BJ (cell line): ENCODE measurements around the gene CD96. TPM values are rescaled to one million over a fixed set of nuclear protein-coding genes. Genes with fewer than 3 reads are reported as not detected.

Source experiments
- CTCF ChIA-PET: fragments of 350-600 bp; formaldehyde crosslinking; extraction: SDS; loops from one replicate; lab custom pipeline; 2021; ENCODE audit warnings: antibody characterized with exemption, inconsistent platforms; lab: Yijun Ruan, JAX
- POLR2A ChIA-PET: fragments of 300-600 bp; sonication (Branson Sonifier 250); formaldehyde crosslinking; extraction: SDS; loops from one replicate; lab custom pipeline; 2021; ENCODE audit warnings: antibody characterized with exemption; lab: Charles Lee
- DNase-seq: peaks from one replicate; pipeline ENCODE4 v3.0.0-alpha.2; 2011; ENCODE audit warnings: low read depth
- H3K27me3 ChIP-seq: 2 replicates; pipeline ENCODE4 v1.6.0; 2011; ENCODE audit warnings: low read length; ENCODE audit not compliant: control insufficient read depth, insufficient read depth
- H3K36me3 ChIP-seq: 2 replicates; pipeline ENCODE4 v1.5.1; 2011; ENCODE audit warnings: low read length; ENCODE audit not compliant: control insufficient read depth, insufficient read depth
- H3K4me3 ChIP-seq: 2 replicates; pipeline ENCODE4 v1.5.1; 2011; ENCODE audit warnings: low read depth, mild to moderate bottlenecking, control low read depth, low read length
- polyA plus RNA-seq: library from polyadenylated mRNA; depleted of rRNA; stranded (reverse); fragments of >200 nt; gene quantifications from 2 replicates; pipeline ENCODE4 v1.2.3, GENCODE V29; 2011
- TF ChIP-seq, protein P1 (sequence below): IDR thresholded peaks from 2 replicates; pipeline ENCODE4 v1.5.1; 2011; ENCODE audit warnings: low read depth, mild to moderate bottlenecking, control low read depth, inconsistent platforms, low read length, moderate library complexity; ENCODE audit not compliant: insufficient read depth

CD96 gene
- polyA plus RNA-seq, 1 experiment = 0.06 TPM

DNA sequence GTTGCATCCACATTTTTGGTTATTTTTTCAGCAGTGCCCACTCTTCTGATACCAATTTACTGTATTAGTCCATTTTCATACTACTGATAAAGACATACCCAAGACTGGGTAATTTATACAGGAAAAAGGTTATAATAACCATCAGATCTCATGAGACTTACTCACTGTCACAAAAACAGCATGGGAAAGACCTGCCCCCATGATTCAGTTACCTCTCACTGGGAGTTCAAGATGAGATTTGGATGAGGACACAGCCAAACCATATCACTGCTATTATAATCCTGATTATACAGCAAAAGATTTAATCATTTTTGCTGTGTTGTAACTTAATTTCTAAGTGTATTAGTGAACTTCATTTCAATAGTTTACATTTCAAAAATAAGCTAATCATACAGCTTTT is 46.5 kb downstream of the CD96 start:
- POLR2A ChIA-PET = no interaction called here
- no peak for DNase-seq
- TF ChIP-seq, protein P1, sequence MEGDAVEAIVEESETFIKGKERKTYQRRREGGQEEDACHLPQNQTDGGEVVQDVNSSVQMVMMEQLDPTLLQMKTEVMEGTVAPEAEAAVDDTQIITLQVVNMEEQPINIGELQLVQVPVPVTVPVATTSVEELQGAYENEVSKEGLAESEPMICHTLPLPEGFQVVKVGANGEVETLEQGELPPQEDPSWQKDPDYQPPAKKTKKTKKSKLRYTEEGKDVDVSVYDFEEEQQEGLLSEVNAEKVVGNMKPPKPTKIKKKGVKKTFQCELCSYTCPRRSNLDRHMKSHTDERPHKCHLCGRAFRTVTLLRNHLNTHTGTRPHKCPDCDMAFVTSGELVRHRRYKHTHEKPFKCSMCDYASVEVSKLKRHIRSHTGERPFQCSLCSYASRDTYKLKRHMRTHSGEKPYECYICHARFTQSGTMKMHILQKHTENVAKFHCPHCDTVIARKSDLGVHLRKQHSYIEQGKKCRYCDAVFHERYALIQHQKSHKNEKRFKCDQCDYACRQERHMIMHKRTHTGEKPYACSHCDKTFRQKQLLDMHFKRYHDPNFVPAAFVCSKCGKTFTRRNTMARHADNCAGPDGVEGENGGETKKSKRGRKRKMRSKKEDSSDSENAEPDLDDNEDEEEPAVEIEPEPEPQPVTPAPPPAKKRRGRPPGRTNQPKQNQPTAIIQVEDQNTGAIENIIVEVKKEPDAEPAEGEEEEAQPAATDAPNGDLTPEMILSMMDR = no peak
- Histone ChIP-seq H3K27me3 (no peaks in the 10 kb centered on the region), H3K36me3 (no peaks in the 10 kb centered on the region), H3K4me3 (no peak overlapping the region)
- CTCF ChIA-PET = interaction anchor here (1.5 kb wide), 1 partner anchor 81 kb away, joined by 3 read pairs; no protein-coding TSS in a partner anchor

- ChIA-PET CTCF (interaction anchor here (0.8 to 1.5 kb wide), 3 partner anchors 11 to 78 kb away, joined by 3 to 4 read pairs (median 3); no protein-coding TSS in a partner anchor), POLR2A (no interaction called here)
- no peaks in the 10 kb centered on the region for H3K27me3 ChIP-seq
- DNase-seq = no peak
- TF ChIP-seq, protein P1 = no peak
- H3K4me3 ChIP-seq = no peak overlapping the region
- H3K36me3 ChIP-seq = no peaks in the 10 kb centered on the region
These were observed 47.5 kb downstream of the CD96 start for GRCh38 chr3:111589303-111590142.

DNA sequence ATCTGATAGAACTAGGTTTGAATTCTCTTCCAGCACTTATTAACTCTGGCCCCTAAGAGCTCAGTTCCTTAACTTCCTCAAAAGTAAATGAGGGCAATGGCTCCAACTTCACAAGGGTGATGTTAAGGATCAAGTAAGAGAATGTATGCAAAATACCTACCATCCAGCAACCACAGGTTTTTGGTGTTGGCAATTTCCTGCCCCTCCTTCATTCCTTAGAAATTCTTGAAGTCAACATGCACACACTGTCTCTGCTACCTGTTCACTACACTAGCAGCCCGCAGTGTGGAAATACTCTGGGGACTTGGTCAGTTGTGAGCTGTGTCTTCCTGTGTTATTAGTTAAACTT is 48.1 kb downstream of the CD96 start:
- ChIA-PET CTCF (interaction anchor here (0.8 to 1.8 kb wide), 5 partner anchors 9 to 80 kb away, joined by 3 to 5 read pairs (median 4); no protein-coding TSS in a partner anchor), POLR2A (no interaction called here)
- TF ChIP-seq, protein P1 = no peak
- DNase-seq = no peak
- Histone ChIP-seq H3K36me3 (no peaks in the 10 kb centered on the region), H3K4me3 (no peak overlapping the region), H3K27me3 (no peaks in the 10 kb centered on the region)

DNA sequence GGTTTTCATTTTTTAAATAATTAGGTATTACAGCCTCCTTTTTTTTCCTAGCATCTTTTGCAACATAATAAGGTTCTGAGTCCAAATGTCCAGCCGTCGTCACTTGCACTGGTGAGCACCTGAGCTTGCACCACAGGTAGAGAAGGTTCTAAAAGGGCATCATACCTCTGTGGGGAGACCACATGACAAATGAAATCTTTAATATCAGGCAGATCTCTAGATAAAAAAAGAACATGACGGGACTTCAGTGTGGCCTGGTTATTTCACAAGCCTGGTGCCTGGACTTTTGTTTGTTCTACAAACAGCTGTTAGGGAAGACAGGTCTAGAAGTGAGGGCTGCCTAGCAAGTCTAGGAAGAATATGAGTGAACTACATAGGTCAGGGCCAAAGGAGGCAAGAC is 49.6 kb downstream of the CD96 start:
- ChIA-PET POLR2A (no interaction called here), CTCF (interaction anchor here (1.0 to 1.8 kb wide), 4 partner anchors 8 to 79 kb away, joined by 3 to 5 read pairs (median 4); no protein-coding TSS in a partner anchor)
- H3K27me3 ChIP-seq = no peaks in the 10 kb centered on the region

DNA sequence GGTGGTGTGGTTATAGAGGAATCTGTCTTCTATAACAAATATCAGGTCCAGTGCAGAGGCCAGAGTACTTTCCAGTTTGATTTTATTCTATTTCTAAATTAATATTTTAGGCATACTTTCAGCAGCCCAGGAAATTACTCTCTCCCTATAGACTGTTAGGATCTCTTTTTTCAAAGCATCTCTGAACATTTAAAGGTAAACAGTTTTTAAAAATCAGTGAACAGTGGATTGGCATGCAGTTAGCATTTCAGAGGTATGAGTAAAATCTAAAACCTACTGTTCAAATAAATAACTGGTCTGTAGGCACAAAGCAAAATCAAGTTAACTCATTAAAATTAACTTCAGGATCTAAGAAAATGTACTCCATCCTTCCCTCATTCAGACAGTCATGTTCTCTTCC is 50.1 kb downstream of the CD96 start:
- no peaks in the 10 kb centered on the region for H3K36me3 ChIP-seq
- no peaks in the 10 kb centered on the region for H3K27me3 ChIP-seq
- ChIA-PET CTCF (interaction anchor here (1.2 to 1.5 kb wide), 2 partner anchors 14 to 77 kb away, joined by 3 to 4 read pairs; no protein-coding TSS in a partner anchor), POLR2A (no interaction called here)
- no peak overlapping the region for H3K4me3 ChIP-seq
- TF ChIP-seq, protein P1 = no peak
- DNase-seq = no peak

More for the DNA sequence above, 49.6 kb downstream of the CD96 start:
- no peaks in the 10 kb centered on the region for H3K36me3 ChIP-seq
- TF ChIP-seq, protein P1 = no peak
- no peak for DNase-seq
- no peak overlapping the region for H3K4me3 ChIP-seq
